Activated CD8-positive, alpha-beta memory T cell treated with anti-CD3 and anti-CD28 coated beads for 1 hour (primary cell): ENCODE data around the gene C2orf92.
"Not testable (repeated sequence)": the region's sequence is repeated elsewhere in the genome, so short reads cannot be mapped to it uniquely, and the experiment has no call there.

Source experiments
- DNase-seq, 2 donors: peaks; one replicate each; pipeline ENCODE4 v3.0.0-alpha.2; 2020; ENCODE audit warnings: low read depth in 1 of 2; ENCODE audit errors: extremely low read depth in 1 of 2

The C2orf92 gene

DNA sequence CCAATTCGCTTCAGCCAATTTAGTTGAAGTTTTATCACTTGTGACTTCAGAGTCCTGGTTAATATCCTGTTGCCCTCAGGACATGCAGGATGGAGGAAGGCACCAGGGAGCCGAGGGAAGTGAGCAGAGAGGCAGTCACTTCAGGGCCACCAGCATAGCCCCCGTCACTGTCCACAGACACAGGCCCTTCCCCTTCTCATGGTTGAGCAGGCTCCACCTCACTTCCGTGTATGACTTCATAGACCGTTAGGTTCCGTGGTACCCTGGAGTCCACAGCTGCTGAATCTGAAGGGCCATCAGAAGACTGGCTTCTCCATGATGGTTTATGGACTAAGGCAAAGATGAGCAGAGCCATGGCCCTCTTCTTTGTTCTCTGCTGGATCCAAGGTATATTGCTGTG is at the start of gene C2orf92:
C2orf92 (plus strand) TSS at position 266 of the 400 bp plus-strand sequence; CDS start at position 342, 76 bp downstream.
- DNase-seq = no peak

DNA sequence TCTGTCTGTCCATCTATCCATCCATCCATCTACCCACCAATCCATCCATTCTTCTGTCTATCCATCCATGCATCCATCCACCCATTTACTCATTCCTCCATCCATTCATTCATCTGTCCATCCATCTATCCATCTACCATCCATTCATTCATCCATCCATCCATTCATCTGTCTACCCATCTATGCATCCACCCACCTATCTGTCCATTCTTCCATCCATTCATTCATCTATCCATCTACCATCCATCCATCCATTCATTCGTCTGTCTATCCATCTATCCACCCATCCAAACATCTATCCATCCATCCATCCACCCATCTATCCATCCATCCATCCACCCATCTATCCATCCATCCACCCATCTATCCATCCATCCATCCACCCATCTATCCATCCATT is 49.0 kb upstream of the C2orf92 start:
- DNase-seq = not testable (repeated sequence)

DNA sequence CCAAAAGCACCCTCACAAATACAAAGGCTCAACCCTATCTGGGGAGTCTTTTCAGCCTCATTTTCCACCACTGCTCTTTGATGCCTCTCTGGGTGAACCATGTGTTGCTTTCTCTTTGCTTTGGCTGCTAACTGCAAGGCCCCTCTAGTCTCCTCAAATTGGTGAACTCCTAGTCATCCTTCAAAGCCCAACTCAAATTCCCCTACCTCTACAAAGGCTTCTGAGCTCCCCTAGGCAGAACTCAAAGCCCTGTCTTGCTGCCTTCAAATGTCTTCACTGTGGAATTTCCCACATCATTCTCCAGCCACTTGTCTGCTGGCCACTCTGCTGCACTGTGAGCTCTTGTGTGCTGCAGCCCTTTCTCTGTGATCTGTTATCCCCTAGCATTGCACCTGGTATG is 46.5 kb upstream of the C2orf92 start:
- not testable (repeated sequence) for DNase-seq

DNA sequence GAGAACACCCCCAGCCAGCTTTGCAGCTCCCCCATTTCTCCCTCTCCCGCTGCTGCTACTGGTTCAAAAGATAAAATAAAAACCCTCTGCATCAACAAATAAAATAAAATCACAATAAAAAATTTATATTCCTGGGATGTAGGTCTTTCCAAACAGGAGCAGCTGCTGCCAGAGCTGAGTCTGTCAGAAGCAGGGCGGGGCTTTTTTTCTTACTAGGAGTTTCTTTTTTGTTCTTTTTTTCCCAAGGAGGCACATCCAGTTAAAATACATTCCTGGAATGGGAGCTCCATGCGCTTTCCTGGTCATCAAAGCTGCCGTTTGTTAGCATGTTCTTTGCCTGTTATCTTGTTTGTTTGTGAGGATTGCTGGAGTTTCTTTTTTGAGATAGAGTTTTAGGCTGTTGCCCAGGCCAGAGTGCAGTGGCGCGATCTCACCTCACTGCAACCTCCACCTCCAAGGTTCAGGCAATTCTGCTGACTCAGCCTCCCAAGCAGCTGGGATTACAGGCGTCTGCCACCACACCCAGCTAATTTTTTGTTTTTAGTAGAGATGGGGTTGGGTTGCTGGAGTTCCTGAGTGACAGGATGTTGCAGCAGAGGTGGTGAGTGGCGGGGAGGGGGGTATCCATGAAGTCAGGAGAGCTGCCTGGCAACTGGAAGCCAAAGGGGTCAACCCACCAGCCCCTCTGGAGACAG is 44.0 kb upstream of the C2orf92 start:
- DNase-seq = not testable (repeated sequence)

DNA sequence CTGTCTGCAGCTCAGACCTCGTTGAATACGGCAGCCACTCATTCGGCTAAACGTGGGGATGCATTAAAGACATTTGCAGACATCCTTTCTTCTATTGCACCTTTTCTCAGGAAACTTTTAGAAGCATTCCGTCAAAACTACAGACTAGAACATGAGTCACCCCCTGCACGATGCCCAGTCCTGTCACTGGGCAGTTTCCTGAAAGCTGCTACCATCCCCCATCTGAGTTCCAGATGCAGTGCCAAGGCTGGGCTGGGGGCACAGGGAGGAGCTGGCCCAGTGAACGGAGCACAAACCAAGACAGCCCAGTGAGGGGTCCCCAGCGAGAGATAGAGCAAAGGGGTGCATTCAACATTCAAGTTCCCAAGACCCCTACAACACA is 43.5 kb upstream of the C2orf92 start:
- DNase-seq = not testable (repeated sequence)

DNA sequence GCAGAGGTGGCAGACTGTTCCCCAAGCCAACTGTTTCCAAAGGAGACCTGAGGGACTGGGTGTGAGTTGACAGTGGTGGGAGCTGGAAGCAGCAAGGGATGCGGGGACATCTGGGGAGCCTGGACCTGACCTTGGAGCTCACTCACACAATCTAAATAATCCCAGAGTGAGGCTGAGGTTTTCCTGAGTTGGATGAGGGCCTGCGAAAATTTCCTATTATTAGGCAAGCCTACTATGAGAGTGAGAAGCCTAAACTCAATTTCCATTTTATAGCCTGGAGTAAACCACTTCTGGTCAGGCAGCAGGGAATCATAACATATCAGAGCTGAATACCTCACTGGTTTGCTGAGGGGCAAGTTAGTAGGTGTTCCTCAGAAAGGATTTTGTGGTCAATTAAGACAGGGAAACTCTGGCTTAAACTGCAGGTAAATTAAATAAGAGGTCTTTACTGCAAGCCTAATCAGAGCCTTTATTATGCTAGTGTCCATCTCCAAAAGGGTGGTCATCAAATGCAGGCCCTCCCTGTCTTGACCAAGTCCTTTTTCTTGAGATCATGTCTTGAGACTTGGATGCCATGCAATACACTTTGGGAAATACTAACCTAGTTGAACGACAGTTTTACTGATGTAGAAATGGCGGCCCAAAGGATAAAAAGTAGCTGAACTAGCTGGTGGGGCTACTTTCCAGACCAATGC is 25.3 kb upstream of the C2orf92 start:
- no peak for DNase-seq

DNA sequence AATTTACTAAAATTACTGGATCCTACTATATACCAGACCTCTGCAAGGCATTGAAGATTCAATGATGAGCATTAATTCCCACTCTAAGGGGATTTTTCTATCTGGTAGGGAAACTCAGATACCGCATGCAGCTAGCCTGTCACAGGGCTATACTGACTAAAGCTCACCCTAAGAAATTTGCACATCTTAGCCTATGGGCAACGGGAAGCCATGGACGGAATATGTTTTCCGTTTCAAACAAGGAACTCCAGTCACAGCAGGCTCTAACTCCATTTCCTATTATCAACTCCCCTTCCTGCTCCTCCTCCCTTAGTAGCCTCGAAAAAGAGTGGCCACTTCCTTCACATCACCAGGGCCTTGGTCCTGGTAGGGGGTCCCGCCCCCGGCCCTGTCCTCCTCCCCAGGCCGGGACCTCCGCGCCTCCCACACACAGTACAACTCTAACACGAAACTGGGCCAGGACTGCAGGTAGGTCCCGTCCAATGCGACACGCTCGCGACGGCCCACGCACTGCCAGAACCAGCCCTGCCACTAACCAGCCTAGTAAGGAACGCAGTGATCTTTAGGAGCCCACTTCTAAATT is 24.3 kb upstream of the C2orf92 start:
- DNase-seq = no peak

DNA sequence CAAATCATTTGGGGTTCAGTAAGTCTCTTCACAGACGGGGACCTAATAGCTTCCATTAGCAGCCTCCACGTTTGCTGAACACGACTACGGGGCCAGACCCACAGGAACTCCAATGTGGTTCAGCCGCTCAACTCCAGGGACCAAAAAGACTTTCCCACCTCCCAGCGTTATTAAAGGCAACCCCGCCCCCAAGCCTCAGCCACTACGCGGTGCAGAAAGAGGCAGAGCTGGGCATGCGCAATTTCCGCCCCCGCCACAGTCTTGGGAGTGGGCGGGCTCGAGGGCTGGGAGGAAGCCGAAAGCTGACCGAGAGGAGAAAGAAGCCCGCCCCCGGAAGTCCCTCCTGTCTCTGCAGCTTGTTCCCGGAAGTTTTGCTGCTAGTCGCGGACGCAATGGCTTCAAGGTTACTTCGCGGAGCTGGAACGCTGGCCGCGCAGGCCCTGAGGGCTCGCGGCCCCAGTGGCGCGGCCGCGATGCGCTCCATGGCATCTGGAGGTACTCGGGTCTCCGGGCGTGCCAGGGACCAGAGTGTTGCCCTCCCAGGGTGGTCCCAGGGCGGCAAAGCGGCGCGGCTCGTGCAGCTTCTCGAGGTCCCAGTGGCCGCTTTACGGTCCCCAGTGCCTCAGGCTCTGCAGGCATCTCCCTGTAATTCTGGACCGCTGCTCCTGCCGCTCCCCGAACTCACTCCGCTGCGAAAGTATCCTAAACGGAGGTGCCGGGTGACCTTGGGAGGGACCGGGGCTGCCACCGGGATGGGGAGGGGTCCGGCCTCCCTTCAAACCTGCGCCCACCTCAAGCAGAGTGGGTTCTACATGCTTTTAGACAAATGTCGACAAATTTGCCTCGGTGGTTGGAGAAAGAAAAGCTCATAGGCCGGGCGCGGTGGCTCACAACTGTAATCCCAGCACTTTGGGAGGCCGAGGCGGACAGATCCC is 23.6 kb upstream of the C2orf92 start, which contains the start of gene COX5B:
COX5B (plus strand) TSS at position 368 of the 935 bp plus-strand sequence; CDS start at position 393, 25 bp downstream.
- DNase-seq = peak; percentile 96 to 97

DNA sequence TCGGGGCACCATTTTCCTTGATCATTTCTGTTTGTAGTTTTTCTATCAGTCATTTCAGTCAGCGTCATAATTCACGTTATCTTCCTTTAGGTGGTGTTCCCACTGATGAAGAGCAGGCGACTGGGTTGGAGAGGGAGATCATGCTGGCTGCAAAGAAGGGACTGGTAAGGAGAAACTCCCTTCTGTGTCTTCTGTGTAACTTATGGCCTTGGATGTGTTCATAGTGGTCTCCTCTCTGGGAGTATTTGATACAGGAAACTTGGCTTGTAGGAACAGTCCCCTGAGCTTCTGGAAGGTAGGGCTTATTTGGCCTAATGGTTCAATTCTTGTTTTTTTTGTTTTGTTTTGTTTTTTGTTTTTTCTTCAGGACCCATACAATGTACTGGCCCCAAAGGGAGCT is 22.5 kb upstream of the C2orf92 start:
- DNase-seq = no peak

DNA sequence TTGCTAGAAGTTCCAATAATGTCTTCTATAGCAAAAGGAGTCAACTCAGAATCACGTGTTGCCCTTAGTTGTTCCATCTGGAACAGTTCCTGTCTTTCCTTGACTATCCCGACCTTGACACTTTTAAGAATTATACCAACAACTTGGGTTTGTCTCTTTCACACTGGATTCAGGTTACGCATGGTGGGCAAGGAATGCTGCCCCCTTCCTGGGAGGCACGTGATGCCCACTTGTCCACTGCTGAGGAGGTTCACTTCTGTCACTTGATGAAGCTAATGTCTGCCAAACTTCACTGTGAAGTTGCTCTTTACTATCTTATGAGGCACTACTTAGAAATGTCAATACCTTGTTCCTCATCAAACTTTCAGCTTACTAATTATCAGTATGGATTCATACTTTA is 18.4 kb upstream of the C2orf92 start:
- no peak for DNase-seq

DNA sequence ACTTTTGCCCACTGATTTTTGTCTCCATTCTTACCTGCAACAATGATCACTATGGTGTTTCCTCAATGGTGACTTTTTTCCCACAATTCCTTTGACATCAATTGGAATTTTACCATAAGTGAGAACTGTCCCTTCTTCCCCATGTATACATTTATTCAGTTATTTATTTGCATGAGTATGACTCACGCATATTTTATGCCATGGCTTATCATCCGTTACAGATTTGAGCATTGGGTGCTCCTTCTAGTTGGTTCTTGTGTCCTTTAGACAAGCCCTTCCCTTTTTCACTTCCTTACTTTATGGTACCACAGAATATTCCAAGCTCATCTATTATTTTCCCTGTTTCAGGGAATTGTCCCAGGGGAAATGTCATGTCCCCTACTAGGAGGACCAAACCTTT is 16.0 kb upstream of the C2orf92 start:
- no peak for DNase-seq

DNA sequence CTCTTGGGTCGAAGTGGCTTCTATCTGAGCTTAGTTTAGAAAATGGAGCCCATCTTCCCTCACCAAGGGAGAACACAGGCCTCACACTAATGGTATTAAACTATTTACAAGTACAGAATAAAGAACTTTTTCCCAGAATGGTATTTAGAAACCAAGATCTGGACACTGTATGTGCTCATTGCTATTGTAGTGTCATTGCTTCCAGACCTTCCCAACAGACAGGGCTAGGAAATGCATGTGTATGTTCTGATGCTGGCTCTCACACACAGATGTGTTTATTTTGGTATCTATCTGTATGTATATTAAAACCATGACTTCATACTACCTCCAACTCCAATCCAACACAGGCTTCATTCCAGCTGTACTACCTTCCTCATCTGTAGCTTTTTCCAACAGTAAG is 15.6 kb upstream of the C2orf92 start:
- DNase-seq = no peak

DNA sequence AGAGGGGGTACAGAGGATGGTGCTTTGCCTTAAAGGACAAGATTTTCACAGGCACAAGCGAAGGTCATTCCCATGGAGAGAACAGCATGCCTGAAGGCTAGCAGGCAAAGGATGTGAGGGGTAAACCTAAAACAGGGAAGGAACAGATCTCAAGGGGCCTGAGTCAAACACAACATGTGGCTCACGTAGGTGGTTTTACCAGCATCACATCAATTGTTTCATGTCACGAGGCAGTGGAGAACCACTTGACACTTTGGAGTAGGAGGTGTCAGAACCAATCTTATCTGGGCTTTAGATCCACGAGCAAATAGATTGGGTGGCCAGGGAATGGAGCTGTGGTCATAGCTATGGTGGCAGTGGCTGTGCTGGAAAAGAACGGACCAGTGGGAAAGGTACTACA is 15.2 kb upstream of the C2orf92 start:
- no peak for DNase-seq

DNA sequence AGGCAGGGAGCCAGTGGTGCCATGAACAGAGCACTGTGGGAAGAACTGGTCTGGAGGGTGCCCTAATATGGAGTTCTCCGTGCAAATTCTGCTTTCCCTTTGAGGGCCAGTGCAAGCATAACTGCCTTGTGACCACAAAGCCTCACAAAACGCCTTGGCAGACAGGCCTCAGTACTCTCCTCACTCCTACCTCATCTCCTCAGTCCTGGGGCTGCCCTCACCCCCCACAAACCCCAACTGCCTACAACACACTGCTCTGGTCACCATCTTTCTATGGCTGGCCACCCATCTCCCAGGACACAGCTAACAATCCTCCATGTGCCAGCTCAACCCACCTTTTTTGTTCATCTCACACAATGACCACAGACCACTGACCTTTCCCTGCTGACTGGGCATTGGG is 14.7 kb upstream of the C2orf92 start:
- DNase-seq = no peak

DNA sequence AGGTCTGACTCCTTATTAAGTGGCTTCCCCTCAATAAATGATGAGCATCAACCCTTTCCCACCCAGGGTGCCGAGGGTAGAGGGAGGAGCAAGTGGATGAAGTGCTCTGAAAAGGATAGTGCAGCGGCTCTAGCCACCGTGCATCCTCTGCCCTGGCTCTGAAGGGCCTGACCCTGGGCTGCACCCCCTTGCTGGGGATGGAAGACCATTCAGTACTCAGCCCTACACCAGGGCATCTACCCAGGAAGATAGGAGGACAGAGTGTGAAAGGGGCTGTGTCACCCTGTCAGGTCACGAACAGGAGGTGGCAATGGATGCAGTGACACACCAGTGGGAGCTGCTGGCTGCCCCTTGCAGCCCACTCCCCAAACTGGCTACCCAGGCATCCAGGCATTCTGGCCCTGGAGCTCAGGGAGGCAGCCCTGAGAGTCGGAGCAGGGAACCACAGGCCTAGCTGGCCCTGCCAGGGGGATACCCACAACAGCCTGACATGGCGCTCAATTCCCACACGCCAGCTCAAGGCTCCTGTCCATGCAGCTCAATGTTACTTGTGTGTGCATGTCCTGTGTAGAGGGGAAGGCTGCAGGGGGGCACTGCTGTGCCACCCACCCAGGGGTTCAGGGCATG is 13.3 kb upstream of the C2orf92 start:
- no peak for DNase-seq

DNA sequence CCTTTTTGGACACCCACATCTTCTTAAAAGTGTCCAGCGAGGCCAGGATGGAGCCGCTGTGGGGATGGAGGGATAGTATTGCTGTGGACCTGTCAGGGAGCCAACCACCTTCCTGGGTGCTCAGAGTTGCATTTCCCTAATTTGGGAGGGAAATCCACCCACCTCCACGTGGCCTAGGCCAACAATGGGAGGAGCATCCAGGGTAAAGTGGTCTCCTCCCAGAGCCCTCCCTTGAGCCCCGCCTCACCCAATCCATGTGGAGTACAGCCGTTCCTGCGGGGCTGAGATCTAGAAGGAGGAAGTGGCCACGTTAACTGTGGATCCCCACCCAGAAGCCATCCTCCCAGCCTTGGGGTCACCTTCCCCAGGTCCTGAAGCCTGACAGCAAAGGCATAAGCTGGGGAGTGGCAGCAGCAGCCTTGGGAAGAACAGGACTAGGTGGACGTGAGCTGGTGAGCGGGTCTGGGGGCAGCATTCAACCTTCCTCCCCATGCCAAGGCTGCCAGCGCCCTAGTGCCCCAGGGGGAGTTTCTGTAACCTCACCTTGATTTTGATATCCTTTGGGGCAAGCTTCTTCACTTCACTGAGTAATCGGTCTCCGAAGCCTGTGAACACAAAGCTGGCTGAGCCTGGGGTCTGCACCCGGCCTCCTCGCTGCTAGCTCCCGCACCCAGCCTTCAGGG is 12.5 kb upstream of the C2orf92 start:
- DNase-seq = no peak

DNA sequence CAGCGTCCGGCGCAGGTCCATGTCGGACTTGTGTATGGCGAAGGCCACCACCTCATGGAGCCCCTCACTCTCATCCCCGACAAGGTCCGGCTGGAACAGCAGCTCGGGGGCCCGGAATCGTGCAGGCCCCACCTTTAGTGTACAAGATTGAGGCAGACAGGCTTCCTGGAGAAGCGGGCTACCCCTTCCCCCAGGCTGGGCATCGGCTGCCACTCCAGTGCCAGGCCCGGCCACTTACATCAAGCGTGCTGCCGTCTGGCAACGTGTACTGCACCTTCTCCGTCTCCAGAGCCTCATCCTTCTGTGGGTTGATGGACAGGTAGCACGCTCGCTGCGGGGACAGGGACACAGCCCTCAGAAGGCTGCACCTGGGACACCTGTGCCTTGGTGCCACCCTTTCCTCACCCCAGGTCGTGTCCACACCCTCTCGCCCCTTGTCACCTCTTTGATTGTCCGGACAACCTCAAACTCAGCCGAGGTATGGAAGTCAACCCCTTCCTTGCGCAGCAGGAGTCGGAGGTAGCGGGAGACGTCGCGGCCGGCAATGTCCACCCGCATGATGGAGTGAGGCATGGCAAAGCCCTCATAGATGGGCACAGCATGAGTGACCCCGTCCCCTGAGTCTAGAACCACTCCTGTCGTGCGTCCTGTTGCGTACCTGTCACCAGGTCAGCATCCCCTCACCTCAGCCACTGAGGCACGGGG is 11.4 kb upstream of the C2orf92 start:
- no peak for DNase-seq

DNA sequence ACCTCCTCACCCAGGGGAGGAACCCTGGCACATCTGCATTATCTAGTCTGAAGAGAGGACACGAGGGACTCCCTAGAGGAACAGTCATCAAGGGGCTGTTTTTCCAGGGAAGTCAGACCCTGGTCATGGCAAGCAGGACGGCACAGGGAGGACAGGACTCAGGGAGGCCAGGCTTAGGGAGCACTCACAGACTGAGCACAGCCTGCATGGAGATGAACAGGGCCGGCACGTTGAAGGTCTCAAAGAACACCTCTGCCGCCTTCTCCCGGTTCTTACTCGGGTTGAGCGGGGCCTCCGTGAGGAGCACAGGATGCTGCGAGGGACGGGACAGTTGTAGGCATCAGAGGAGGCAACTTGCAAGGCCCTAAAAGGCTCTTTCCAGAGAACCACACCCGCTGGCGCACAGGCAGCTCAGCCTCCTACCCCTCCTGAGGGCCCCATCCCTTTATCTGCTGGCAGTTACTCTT is 10.8 kb upstream of the C2orf92 start:
- DNase-seq = no peak
